HG03175 (cell line): Measurements from ENCODE around the gene RGL1.

Experiments
- ATAC-seq: cut with Tn5 transposase; IDR thresholded peaks from one replicate; pipeline ENCODE4 v1.9.1; 2021; ENCODE audit warnings: mild to moderate bottlenecking, moderate library complexity; ENCODE audit not compliant: unreplicated experiment

The RGL1 gene

GRCh38 chr1:183945428-183946319, 140.8 kb downstream of the RGL1 start:
- no peak for ATAC-seq

- ATAC-seq: no peak
Observed at GRCh38 chr1:183946320-183946613, 141.3 kb downstream of the RGL1 start.

- no peak for ATAC-seq
Observed at GRCh38 chr1:183947988-183948387, 143.1 kb downstream of the RGL1 start.

GRCh38 chr1:183952101-183952500, 147.2 kb downstream of the RGL1 start:
- no peak for ATAC-seq

GRCh38 chr1:183953031-183953430, 148.1 kb downstream of the RGL1 start:
- ATAC-seq: no peak

- ATAC-seq: no peak
Observed at GRCh38 chr1:183954496-183954895, 149.6 kb downstream of the RGL1 start.

GRCh38 chr1:183956559-183957188, 151.8 kb downstream of the RGL1 start:
- ATAC-seq: peak; percentile 100

- ATAC-seq: no peak
Observed at GRCh38 chr1:183957216-183957830, 152.4 kb downstream of the RGL1 start.

- ATAC-seq: no peak
Observed at GRCh38 chr1:183958958-183959357, 154.0 kb downstream of the RGL1 start.

- ATAC-seq: no peak
Observed at GRCh38 chr1:183961132-183961531, 156.2 kb downstream of the RGL1 start.

GRCh38 chr1:183962903-183963302, 158.0 kb downstream of the RGL1 start:
- no peak for ATAC-seq

- no peak for ATAC-seq
Observed at GRCh38 chr1:183965726-183966125, 160.8 kb downstream of the RGL1 start.

- ATAC-seq: no peak
Observed at GRCh38 chr1:183966487-183966886, 161.6 kb downstream of the RGL1 start.

- ATAC-seq: no peak
Observed at GRCh38 chr1:183967914-183968313, 163.0 kb downstream of the RGL1 start.

GRCh38 chr1:183968386-183968785, 163.5 kb downstream of the RGL1 start:
- no peak for ATAC-seq

- ATAC-seq: no peak
Observed at GRCh38 chr1:183970516-183971300, 165.8 kb downstream of the RGL1 start.

- ATAC-seq: no peak
Observed at GRCh38 chr1:183975651-183976050, 170.7 kb downstream of the RGL1 start.

- ATAC-seq: no peak
Observed at GRCh38 chr1:183977717-183978116, 172.8 kb downstream of the RGL1 start.
